HFF-Myc (cell line): Measurements from ENCODE around the gene PRKCSH.
"Not testable (repeated sequence)": the region's sequence is repeated elsewhere in the genome, so short reads cannot be mapped to it uniquely, and the experiment has no call there.

ENCODE experiments used
- DNase-seq: peaks from one replicate; pipeline ENCODE4 v3.0.0-alpha.2; 2011; ENCODE audit warnings: low read depth; ENCODE audit errors: extremely low read depth
- H3K4me3 ChIP-seq: replicated peaks from 2 replicates; pipeline ENCODE4 v1.5.1; 2011; ENCODE audit warnings: low read depth, mild to moderate bottlenecking, control low read depth, low read length
- TF ChIP-seq, protein P1 (sequence below): IDR thresholded peaks from 2 replicates; pipeline ENCODE4 v1.5.1; 2012; ENCODE audit warnings: mild to moderate bottlenecking, low read depth, low read length, control low read depth; ENCODE audit errors: missing control alignments

PRKCSH gene

GRCh38 chr19:11456659-11457058 lies 21.2 kb downstream of the PRKCSH start:
- DNase-seq: no peak
- TF ChIP-seq, protein P1, sequence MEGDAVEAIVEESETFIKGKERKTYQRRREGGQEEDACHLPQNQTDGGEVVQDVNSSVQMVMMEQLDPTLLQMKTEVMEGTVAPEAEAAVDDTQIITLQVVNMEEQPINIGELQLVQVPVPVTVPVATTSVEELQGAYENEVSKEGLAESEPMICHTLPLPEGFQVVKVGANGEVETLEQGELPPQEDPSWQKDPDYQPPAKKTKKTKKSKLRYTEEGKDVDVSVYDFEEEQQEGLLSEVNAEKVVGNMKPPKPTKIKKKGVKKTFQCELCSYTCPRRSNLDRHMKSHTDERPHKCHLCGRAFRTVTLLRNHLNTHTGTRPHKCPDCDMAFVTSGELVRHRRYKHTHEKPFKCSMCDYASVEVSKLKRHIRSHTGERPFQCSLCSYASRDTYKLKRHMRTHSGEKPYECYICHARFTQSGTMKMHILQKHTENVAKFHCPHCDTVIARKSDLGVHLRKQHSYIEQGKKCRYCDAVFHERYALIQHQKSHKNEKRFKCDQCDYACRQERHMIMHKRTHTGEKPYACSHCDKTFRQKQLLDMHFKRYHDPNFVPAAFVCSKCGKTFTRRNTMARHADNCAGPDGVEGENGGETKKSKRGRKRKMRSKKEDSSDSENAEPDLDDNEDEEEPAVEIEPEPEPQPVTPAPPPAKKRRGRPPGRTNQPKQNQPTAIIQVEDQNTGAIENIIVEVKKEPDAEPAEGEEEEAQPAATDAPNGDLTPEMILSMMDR: no peak
- no peak overlapping the region for H3K4me3 ChIP-seq

DNA sequence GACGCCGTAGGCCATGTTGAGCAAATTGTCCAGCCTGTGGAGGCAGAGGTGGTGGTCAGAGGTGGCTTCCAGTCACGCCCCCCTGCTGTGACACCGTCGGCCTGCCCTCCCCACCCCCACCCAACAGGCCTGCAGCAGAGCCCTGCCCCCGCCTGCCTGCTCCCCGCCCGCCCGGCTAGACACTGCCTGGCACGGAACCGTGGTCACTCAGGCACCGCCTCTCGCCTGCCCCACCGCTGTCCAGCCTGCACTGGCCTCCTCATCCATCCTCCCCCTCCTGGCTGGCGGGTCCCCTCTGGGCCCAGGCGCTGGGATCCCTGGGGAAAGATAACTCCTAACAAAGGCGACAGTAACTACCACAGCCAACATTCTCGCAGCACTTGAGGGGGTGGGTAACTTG lies 21.7 kb downstream of the PRKCSH start:
- no peak overlapping the region for H3K4me3 ChIP-seq
- TF ChIP-seq, protein P1: no peak
- DNase-seq: no peak

- no peak for DNase-seq
- TF ChIP-seq, protein P1: no peak
Measured at GRCh38 chr19:11457831-11458230, 22.4 kb downstream of the PRKCSH start.

DNA sequence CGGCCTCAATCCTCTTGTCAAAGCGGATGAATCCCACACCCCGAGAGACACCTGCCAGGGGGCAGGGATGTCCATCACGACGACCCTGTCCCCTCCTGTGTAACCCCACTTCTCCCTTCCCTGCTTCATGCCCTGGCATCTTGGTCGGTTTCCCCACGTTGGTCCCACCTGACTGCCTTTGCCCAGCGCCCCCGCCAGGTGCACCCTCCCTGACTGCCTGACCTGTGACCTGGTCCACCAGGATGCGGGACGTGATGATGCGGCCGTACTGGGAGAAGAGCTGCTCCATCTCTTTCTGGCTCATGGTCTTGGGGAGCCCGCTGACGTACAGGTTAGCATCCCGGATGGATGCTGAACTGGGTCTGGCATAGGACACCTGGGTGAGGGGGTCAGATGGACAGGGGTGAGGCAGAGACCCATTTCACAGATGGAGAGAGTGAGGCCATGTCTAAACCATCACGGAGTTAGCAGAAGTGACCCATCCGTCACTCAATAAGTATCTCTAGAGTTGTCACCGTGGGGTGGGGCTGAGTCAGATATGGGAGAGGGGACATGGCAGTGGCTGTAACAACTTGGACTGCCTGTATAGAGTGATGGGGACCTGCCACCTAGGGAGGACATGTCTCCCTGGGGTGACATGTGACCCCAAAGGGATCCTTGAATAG lies 22.9 kb downstream of the PRKCSH start:
- no peak for DNase-seq
- no peak overlapping the region for H3K4me3 ChIP-seq
- TF ChIP-seq, protein P1: no peak

More at GRCh38 chr19:11457831-11458230, 22.4 kb downstream of the PRKCSH start:
- no peak overlapping the region for H3K4me3 ChIP-seq

DNA sequence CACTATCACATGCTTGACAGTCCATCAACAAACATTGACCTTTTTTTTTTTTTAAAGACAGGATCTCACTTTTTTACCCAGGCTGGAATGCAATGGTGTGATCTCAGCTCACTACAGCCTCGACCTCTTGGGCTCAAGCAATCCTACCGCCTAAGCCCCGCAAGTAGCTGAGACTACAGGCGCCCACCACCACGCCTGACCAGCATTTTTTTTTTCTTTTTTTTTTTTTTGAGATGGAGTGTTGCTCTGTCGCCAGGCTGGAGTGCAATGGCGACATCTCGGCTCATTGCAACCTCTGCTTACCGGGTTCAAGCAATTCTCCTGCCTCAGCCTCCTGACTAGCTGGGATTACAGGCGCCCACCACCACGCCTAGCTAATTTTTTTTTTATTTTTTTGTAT lies 23.5 kb downstream of the PRKCSH start:
- DNase-seq: not testable (repeated sequence)

DNA sequence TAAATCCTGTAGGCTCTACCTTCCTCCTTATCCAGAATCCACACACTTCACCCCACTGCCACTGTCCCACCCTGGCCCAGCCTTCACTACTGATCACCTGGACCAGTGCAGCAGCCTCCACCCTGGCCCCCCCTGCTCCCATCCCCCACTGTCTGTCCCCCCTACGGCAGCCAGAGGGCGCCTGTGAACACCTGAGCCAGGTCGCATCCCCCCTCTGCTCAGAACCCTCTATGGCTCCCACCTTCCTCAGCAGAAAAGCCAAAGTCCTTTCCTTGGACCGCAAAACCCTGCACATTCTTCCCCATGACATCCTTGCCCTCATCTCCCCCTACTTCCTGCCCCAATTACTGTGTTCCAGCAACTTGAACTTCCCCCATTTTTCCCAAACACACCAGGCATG lies 24.8 kb downstream of the PRKCSH start:
- H3K4me3 ChIP-seq: no peak overlapping the region
- TF ChIP-seq, protein P1: peak; percentile 41
- DNase-seq: no peak

More for the DNA sequence above, 23.5 kb downstream of the PRKCSH start:
- H3K4me3 ChIP-seq: not testable (repeated sequence)

DNA sequence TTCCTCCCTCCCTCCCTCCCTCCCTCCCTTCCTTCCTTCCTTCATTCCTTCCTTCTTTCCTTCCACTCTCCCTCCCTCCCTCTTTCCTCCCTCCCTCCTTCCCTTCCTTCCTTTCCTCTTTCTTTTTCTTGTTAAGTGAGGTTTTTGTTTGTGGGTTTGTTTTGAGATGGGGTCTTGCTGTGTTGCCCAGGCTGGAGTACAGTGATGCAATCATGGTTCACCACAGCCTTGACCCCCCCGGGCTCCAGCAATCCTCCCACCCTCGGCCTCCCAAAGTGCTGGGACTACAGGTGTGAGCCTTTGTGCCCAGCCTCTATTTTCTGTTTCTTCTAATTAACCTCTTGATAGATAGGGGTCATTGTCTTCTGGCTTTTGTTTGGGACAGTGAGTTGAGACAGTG lies 26.0 kb downstream of the PRKCSH start:
- TF ChIP-seq, protein P1: no peak
- no peak overlapping the region for H3K4me3 ChIP-seq
- no peak for DNase-seq
